ENCODE measurements around the gene SPOCD1. TPM values are rescaled to one million over a fixed set of nuclear protein-coding genes. Genes with fewer than 3 reads are reported as not detected.

The SPOCD1 gene
- total and polyA plus RNA-seq, 12 donors, result 0.09 to 2.4 (median 0.61) TPM

DNA sequence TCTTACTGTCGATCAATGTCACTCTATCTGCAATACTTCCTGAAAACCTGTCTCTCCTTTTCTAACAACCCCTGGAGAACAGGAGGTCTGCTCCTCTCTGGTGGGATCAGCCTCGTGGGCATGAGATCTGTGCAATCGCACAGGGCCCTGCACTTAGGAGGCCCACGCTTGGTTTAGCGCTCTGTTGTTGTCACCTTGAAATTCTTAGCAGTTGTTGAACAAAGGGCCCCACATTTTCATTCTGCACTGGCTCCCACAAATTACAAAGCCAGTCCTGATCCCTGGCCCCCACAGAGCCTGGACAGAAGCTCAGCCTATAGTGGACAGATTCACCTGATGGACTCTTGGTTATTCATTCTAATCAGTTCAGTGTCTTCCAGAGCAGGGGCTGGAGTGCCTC is 18.6 kb downstream of the SPOCD1 start:
- 82 to 91% (median 88%) methylated on average over 5 of the region's 5 CpGs for WGBS, 4 donors
- no peak for TF ChIP-seq POLR2A (IDR thresholded peaks at IDR 0.05)
- TF ChIP-seq, protein P1, sequence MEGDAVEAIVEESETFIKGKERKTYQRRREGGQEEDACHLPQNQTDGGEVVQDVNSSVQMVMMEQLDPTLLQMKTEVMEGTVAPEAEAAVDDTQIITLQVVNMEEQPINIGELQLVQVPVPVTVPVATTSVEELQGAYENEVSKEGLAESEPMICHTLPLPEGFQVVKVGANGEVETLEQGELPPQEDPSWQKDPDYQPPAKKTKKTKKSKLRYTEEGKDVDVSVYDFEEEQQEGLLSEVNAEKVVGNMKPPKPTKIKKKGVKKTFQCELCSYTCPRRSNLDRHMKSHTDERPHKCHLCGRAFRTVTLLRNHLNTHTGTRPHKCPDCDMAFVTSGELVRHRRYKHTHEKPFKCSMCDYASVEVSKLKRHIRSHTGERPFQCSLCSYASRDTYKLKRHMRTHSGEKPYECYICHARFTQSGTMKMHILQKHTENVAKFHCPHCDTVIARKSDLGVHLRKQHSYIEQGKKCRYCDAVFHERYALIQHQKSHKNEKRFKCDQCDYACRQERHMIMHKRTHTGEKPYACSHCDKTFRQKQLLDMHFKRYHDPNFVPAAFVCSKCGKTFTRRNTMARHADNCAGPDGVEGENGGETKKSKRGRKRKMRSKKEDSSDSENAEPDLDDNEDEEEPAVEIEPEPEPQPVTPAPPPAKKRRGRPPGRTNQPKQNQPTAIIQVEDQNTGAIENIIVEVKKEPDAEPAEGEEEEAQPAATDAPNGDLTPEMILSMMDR (IDR thresholded peaks at IDR 0.05), result no peak
- H3K4me1 ChIP-seq (replicated peaks in 1 of 2), result no peaks in the 10 kb centered on the region
- peaks cover 3% of the 10 kb centered on the region for H3K27me3 ChIP-seq
- H3K27ac ChIP-seq, result no peak overlapping the region
- intact Hi-C loops (cut with DNase I), result loop anchor here in 1 of 2 donors (10.0 kb wide), 1 partner anchor 232 kb away; no protein-coding TSS in a partner anchor
- peak in 1 of 7 donors; percentile 5 for DNase-seq
- no peak overlapping the region for H3K4me3 ChIP-seq
- no peaks in the 10 kb centered on the region for H3K9me3 ChIP-seq (replicated peaks in 1 of 3)
- no peaks in the 10 kb centered on the region for H3K36me3 ChIP-seq (replicated peaks in 1 of 2)

DNA sequence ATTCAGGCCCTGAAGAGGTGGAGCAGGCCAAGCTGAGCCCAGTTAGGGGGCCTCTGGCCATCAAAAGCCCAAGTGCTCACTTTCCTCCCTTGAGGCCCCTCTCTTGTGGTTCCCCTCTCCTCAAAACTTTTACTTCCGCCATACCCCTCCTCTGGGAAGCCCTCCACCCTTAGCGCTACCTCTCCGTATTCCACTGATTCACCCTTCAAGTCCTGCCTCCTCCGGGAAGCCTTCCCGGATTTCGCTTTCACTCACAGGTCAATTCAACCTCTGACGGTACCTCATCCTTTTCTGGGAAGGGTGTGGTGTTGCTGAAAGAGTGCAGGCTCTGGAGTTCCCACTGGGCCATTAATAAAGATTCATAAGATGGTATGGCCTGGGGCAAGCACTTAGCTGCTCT is 19.1 kb downstream of the SPOCD1 start:
- intact Hi-C loops (cut with DNase I), result loop anchor here in 1 of 2 donors (10.0 kb wide), 1 partner anchor 232 kb away; no protein-coding TSS in a partner anchor
- Histone ChIP-seq H3K27ac (no peak overlapping the region), H3K4me3 (no peak overlapping the region), H3K9me3 (replicated peaks in 1 of 3) (no peaks in the 10 kb centered on the region), H3K4me1 (replicated peaks in 1 of 2) (no peaks in the 10 kb centered on the region), H3K27me3 (peaks cover 3% of the 10 kb centered on the region), H3K36me3 (replicated peaks in 1 of 2) (no peaks in the 10 kb centered on the region)
- TF ChIP-seq POLR2A (IDR thresholded peaks at IDR 0.05), result no peak
- TF ChIP-seq, protein P1 (IDR thresholded peaks at IDR 0.05), result no peak
- WGBS, 4 donors, result 84 to 90% (median 86%) methylated on average over 7 of the region's 7 CpGs
- DNase-seq, result peak in 2 of 7 donors; percentile 11 to 21

DNA sequence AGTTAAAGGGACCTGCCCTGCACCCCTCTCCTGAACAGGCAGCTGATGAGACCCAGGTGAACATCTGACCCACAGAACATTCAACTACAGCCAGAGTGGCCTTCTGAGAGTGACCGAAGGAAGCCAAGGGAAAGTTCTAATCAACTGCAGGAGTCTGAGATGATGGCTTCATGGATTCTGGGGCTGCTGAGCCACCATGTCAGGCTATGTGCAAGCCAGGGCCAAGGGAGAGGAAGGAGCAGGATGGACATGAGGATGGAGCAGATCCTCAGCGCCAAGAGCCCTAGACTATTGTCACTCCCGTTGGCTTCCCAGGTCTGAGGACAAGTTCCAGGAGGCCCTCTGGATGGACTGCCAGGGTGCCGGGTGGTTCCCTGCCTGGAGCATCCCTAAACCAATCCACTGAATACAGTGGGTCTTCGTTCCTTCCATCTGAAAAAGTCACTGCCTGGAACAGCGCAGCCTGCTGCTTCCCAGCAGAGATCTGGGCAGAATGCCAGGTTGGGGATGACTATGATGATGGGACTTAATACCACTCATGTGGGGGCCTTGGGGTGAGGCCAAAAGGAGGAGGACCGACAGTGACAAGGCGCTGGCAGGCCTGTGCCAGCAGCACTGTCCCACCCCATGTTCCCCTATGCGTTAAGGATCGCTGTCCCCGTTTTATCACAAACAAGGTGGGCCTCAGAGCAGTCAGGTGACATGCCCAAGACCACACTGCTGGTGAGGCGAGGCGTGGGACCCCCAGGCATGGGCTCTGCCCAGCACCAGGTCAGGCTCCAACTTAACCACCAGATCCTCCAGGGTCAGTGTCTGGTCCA is 19.8 kb downstream of the SPOCD1 start:
- WGBS, 4 donors, result 75 to 79% (median 76%) methylated on average over 9 to 13 of the region's 13 CpGs
- H3K4me3 ChIP-seq, result no peak overlapping the region
- no peaks in the 10 kb centered on the region for H3K4me1 ChIP-seq (replicated peaks in 1 of 2)
- no peaks in the 10 kb centered on the region for H3K36me3 ChIP-seq (replicated peaks in 1 of 2)
- no peaks in the 10 kb centered on the region for H3K9me3 ChIP-seq (replicated peaks in 1 of 3)
- H3K27ac ChIP-seq, result no peak overlapping the region
- intact Hi-C loops (cut with DNase I), result loop anchor here in 1 of 2 donors (10.0 kb wide), 1 partner anchor 231 kb away; no protein-coding TSS in a partner anchor
- TF ChIP-seq POLR2A (IDR thresholded peaks at IDR 0.05), result no peak
- TF ChIP-seq, protein P1 (IDR thresholded peaks at IDR 0.05), result no peak
- DNase-seq, result peak in 5 of 7 donors; percentile 19 to 56 (median 35)
- peaks cover 3% of the 10 kb centered on the region for H3K27me3 ChIP-seq

DNA sequence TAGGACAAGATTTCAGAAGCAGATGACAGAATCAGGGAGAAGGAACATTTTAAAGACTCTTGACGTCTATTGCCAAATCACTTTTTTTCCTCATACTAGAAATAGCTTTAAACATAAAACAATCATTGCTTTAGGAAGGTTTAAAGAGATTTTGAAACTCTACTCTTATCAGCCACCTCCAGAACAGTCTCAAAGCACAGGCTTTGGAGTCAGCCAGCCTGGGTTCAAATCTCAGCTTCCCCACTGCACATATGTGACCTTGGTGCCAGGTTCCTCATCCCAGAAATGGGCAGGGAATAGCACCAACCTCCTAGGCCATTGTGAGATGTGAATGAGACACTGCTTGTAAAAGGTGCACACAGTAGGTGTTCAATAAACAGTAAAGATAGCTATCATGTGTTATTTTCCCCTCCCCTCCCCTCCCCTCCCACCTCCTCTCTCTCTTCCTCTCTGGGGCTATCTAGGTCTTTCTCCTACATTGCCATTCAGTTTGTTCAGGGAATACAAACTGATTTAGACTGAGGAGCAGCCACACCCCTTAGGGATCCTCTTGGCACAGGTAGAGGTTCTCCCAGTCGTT is 20.6 kb downstream of the SPOCD1 start:
- peak in 1 of 7 donors; percentile 10 for DNase-seq

More for the DNA sequence above, 20.6 kb downstream of the SPOCD1 start:
- Histone ChIP-seq H3K4me3 (no peak overlapping the region), H3K36me3 (replicated peaks in 1 of 2) (no peaks in the 10 kb centered on the region), H3K27me3 (peaks cover 3% of the 10 kb centered on the region), H3K4me1 (replicated peaks in 1 of 2) (no peaks in the 10 kb centered on the region), H3K27ac (no peak overlapping the region), H3K9me3 (replicated peaks in 1 of 3) (no peaks in the 10 kb centered on the region)
- no peak for TF ChIP-seq POLR2A (IDR thresholded peaks at IDR 0.05)
- TF ChIP-seq, protein P1 (IDR thresholded peaks at IDR 0.05), result no peak
- WGBS, 4 donors, result 57 to 67% (median 66%) methylated on average over 2 of the region's 2 CpGs
- intact Hi-C loops (cut with DNase I), result loop anchor here in 1 of 2 donors (10.0 kb wide), 1 partner anchor 230 kb away; no protein-coding TSS in a partner anchor

Data from adrenal gland (tissue), 12 donors.